ENCODE data around the gene SLC49A4. TPM values are rescaled to one million over a fixed set of nuclear protein-coding genes. Genes with fewer than 3 reads are reported as not detected.

The SLC49A4 gene
- total RNA-seq, 1 experiment from 2014 or later = 11.3 TPM

DNA sequence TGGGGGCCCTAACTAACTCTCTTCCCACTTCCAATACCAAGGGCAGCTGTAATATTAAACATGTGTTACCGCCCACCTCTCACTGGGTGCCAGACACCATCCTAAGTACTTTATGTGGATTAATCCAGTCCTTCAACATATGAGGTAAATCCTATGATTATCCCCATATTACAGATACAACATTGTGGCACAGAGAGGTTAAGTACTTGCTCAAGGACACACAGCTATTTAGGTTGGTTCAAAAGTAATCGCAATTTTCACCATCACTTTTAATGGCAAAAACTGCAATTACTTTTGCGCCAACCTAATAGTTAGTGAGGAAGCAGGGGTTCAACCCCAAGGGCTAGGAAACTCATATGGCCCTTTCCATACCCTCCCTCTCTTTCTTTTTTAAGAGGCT, 131.9 kb downstream of the SLC49A4 start:
- BruUV-seq (replicated peaks) = no TSS peak
- H3K9me3 ChIP-seq (ENCODE audit: control insufficient read depth in 1 of 2, insufficient read depth in 1 of 2, low read depth in 1 of 2, low read length in 2 of 2) = no peaks in the 10 kb centered on the region
- no peaks in the 10 kb centered on the region for H3K9me2 ChIP-seq (ENCODE audit: insufficient read depth)
- no peaks in the 10 kb centered on the region for H3K4me1 ChIP-seq (ENCODE audit: control insufficient read depth in 1 of 2, insufficient read depth in 2 of 2, low read length in 2 of 2)
- H3K9ac ChIP-seq (ENCODE audit: low read length) = no peak overlapping the region
- RAD21 ChIA-PET (ENCODE audit: low non-redundant PET in 1 of 2, low total read pairs in 2 of 2, uncharacterized antibody in 2 of 2, unreplicated experiment in 2 of 2) = no interaction called here
- H3K36me3 ChIP-seq (ENCODE audit: control insufficient read depth in 1 of 2, insufficient read depth in 2 of 2, low read length in 2 of 2) = no peaks in the 10 kb centered on the region
- CTCF ChIA-PET = no interaction called here
- H3K27me3 ChIP-seq (ENCODE audit: insufficient read depth, low read length) = 0 out of 2 replicates have a peak, but pooled peaks cover 3% of the 10 kb centered on the region
- ATAC-seq = no peak
- H4K20me1 ChIP-seq (ENCODE audit: insufficient read depth) = no peaks in the 10 kb centered on the region
- no peak overlapping the region for H3K4me2 ChIP-seq (ENCODE audit: low read length)
- H2AFZ ChIP-seq (ENCODE audit: low read depth, low read length, poor library complexity, severe bottlenecking) = no peak overlapping the region
- DNase-seq (ENCODE audit: low read depth, low spot score) = no peak
- POLR2A ChIA-PET = no interaction called here
- no peaks in the 10 kb centered on the region for H3K79me2 ChIP-seq (ENCODE audit: insufficient read depth, low read length)
- intact Hi-C loops (cut with micrococcal nuclease) = no loop called here
- no peak overlapping the region for H3K27ac ChIP-seq (ENCODE audit: low read depth, low read length)
- H3K4me3 ChIP-seq (replicated peaks in 1 of 2; ENCODE audit: low read depth in 1 of 2, low read length in 2 of 2) = no peak overlapping the region
- TF ChIP-seq ZFX (IDR thresholded peaks at IDR 0.05) (no peak), RAD21 (IDR thresholded peaks at IDR 0.05; ENCODE audit: low read depth) (no peak), SIN3A (IDR thresholded peaks at IDR 0.05; ENCODE audit: low read depth) (no peak), EZH2 (IDR thresholded peaks at IDR 0.05) (no peak), EZH2phosphoT487 (IDR thresholded peaks at IDR 0.05; ENCODE audit: borderline replicate concordance) (no peak), EGR1 (IDR thresholded peaks at IDR 0.05; ENCODE audit: low read depth) (no peak), JUND (IDR thresholded peaks at IDR 0.05) (no peak)
- TF ChIP-seq, protein P1, sequence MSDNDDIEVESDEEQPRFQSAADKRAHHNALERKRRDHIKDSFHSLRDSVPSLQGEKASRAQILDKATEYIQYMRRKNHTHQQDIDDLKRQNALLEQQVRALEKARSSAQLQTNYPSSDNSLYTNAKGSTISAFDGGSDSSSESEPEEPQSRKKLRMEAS (IDR thresholded peaks at IDR 0.05) = no peak

DNA sequence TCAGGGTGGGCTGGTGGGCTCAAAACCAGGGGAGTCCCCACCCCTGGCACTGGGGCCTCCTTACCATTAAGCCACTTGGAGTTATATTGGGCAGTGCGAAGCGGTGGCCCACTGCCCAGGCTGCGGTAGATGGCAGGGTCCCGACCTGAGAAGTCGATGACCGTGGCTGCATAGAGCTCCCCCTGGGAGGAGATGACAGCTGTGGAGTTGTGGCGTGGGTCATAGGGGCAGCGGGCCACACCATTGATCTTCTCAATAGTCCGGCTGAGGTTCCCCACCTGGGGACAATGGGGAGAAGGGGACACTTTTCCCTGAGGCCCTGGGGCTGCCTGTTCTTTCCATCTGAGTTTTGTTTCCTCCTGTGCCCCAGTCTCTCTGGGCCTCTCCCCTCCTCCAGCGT, 132.9 kb downstream of the SLC49A4 start:
- DNase-seq (ENCODE audit: low read depth, low spot score) = no peak
- H3K9ac ChIP-seq (ENCODE audit: low read length) = no peak overlapping the region
- no peak for ATAC-seq
- H4K20me1 ChIP-seq (ENCODE audit: insufficient read depth) = no peaks in the 10 kb centered on the region
- H3K4me3 ChIP-seq (replicated peaks in 1 of 2; ENCODE audit: low read depth in 1 of 2, low read length in 2 of 2) = no peak overlapping the region
- H3K79me2 ChIP-seq (ENCODE audit: insufficient read depth, low read length) = no peaks in the 10 kb centered on the region
- ChIA-PET RAD21 (ENCODE audit: low non-redundant PET in 1 of 2, low total read pairs in 2 of 2, uncharacterized antibody in 2 of 2, unreplicated experiment in 2 of 2) (no interaction called here), CTCF (no interaction called here), POLR2A (no interaction called here)
- no TSS peak for BruUV-seq (replicated peaks)
- no peaks in the 10 kb centered on the region for H3K9me2 ChIP-seq (ENCODE audit: insufficient read depth)
- no peaks in the 10 kb centered on the region for H3K4me1 ChIP-seq (ENCODE audit: control insufficient read depth in 1 of 2, insufficient read depth in 2 of 2, low read length in 2 of 2)
- H3K27me3 ChIP-seq (ENCODE audit: insufficient read depth, low read length) = 0 out of 2 replicates have a peak, but pooled peaks cover 3% of the 10 kb centered on the region
- no peak overlapping the region for H3K27ac ChIP-seq (ENCODE audit: low read depth, low read length)
- H3K36me3 ChIP-seq (ENCODE audit: control insufficient read depth in 1 of 2, insufficient read depth in 2 of 2, low read length in 2 of 2) = no peaks in the 10 kb centered on the region
- H3K4me2 ChIP-seq (ENCODE audit: low read length) = no peak overlapping the region
- TF ChIP-seq POLR2A (IDR thresholded peaks at IDR 0.05; ENCODE audit: borderline replicate concordance, extremely low read depth, insufficient read depth, insufficient read length) = no peak
- no peak for TF ChIP-seq ELF1 (IDR thresholded peaks at IDR 0.05; ENCODE audit: borderline replicate concordance, low read depth)
- no peak for TF ChIP-seq EZH2phosphoT487 (IDR thresholded peaks at IDR 0.05; ENCODE audit: borderline replicate concordance)
- no peak for TF ChIP-seq SP1 (IDR thresholded peaks at IDR 0.05; ENCODE audit: low read depth)
- TF ChIP-seq EGR1 (IDR thresholded peaks at IDR 0.05; ENCODE audit: low read depth) = no peak
- TF ChIP-seq ZNF274 (IDR thresholded peaks at IDR 0.05; ENCODE audit: low read depth, low read length) = no peak
- TF ChIP-seq, protein P2, sequence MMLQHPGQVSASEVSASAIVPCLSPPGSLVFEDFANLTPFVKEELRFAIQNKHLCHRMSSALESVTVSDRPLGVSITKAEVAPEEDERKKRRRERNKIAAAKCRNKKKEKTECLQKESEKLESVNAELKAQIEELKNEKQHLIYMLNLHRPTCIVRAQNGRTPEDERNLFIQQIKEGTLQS (IDR thresholded peaks at IDR 0.05) = no peak
- no peak for TF ChIP-seq POLR2AphosphoS5 (IDR thresholded peaks at IDR 0.05; ENCODE audit: low read depth, low read length)
- TF ChIP-seq SIN3A (IDR thresholded peaks at IDR 0.05; ENCODE audit: low read depth) = no peak
- TF ChIP-seq FOSL1 (IDR thresholded peaks at IDR 0.05; ENCODE audit: low read depth) = no peak
- no peak for TF ChIP-seq EZH2 (IDR thresholded peaks at IDR 0.05)
- no peak for TF ChIP-seq CBX3 (IDR thresholded peaks at IDR 0.05; ENCODE audit: low read depth)
- TF ChIP-seq, protein P1 (IDR thresholded peaks at IDR 0.05) = no peak
- TF ChIP-seq, protein P3, sequence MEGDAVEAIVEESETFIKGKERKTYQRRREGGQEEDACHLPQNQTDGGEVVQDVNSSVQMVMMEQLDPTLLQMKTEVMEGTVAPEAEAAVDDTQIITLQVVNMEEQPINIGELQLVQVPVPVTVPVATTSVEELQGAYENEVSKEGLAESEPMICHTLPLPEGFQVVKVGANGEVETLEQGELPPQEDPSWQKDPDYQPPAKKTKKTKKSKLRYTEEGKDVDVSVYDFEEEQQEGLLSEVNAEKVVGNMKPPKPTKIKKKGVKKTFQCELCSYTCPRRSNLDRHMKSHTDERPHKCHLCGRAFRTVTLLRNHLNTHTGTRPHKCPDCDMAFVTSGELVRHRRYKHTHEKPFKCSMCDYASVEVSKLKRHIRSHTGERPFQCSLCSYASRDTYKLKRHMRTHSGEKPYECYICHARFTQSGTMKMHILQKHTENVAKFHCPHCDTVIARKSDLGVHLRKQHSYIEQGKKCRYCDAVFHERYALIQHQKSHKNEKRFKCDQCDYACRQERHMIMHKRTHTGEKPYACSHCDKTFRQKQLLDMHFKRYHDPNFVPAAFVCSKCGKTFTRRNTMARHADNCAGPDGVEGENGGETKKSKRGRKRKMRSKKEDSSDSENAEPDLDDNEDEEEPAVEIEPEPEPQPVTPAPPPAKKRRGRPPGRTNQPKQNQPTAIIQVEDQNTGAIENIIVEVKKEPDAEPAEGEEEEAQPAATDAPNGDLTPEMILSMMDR (IDR thresholded peaks at IDR 0.05 in 2 of 3, conservative IDR thresholded peaks at IDR 0.05 in 1 of 3; ENCODE audit: borderline replicate concordance in 1 of 3, insufficient read depth in 1 of 3, low read depth in 2 of 3, low read length in 2 of 3) = no peak
- no peak for TF ChIP-seq YY1 (IDR thresholded peaks at IDR 0.05; ENCODE audit: extremely low read depth, insufficient replicate concordance, low read depth, low read length)
- no peak for TF ChIP-seq ZFX (IDR thresholded peaks at IDR 0.05)
- TF ChIP-seq CEBPB (IDR thresholded peaks at IDR 0.05; ENCODE audit: low read depth) = no peak
- no peak for TF ChIP-seq TCF7L2 (IDR thresholded peaks at IDR 0.05; ENCODE audit: borderline replicate concordance, extremely low read depth, insufficient read depth, insufficient read length)
- no peak for TF ChIP-seq SRF (IDR thresholded peaks at IDR 0.05; ENCODE audit: low read depth)
- no peak for TF ChIP-seq JUND (IDR thresholded peaks at IDR 0.05)
- intact Hi-C loops (cut with micrococcal nuclease) = no loop called here
- H3K9me3 ChIP-seq (ENCODE audit: control insufficient read depth in 1 of 2, insufficient read depth in 1 of 2, low read depth in 1 of 2, low read length in 2 of 2) = no peaks in the 10 kb centered on the region
- H2AFZ ChIP-seq (ENCODE audit: low read depth, low read length, poor library complexity, severe bottlenecking) = no peak overlapping the region
